ENCODE data around the gene ZCCHC10. TPM values are rescaled to one million over a fixed set of nuclear protein-coding genes. Genes with fewer than 3 reads are reported as not detected.

ZCCHC10 gene
- total and polyA plus RNA-seq, 9 of the 15 experiments (the other 6 are each of a cell fraction or from before 2014, with no cell fraction given), result 11.9 to 146 (median 51.8) TPM

DNA sequence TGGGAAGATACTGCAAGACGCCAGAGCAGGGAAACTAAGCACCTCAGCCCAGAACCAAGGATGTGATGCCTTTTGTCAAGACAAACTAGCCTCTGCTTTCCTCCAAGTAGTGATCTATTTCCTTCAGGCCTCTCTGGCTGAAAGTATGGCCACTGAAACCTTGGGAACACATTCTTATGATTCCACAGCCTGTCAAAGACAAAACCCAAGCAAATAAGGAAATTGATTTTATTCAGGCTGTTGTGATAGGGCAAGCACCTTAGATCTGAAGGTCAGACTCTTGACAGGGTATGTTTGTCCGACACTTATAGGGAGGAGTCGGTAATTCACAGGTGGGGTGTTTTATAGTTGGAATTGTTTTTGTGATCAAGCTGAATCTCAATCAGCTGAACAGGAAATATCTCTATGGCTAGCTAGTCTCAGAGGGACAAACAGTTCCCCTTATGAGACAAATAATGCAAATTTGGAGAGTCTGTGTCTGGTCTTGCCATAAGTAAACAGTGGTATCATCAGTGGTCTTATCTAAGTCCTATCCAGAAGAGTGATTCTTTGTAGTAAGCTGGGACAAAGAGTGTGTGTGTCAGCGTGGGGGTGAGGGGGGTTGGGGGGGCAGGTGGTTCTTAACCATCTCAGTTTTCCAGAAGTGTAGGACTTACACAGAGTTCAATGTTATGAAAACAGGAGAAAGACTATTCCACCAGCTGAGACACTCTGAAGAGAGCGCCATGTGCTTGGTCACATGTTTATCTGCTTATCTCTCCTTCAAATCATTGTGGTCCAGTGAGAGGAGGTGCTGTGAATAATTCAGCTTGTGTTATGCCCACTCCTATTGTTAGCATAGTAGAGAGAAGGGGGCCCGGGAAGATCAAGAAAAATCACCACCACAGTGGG is 6.7 kb upstream of the ZCCHC10 start (continued):
- TF ChIP-seq, protein P1, sequence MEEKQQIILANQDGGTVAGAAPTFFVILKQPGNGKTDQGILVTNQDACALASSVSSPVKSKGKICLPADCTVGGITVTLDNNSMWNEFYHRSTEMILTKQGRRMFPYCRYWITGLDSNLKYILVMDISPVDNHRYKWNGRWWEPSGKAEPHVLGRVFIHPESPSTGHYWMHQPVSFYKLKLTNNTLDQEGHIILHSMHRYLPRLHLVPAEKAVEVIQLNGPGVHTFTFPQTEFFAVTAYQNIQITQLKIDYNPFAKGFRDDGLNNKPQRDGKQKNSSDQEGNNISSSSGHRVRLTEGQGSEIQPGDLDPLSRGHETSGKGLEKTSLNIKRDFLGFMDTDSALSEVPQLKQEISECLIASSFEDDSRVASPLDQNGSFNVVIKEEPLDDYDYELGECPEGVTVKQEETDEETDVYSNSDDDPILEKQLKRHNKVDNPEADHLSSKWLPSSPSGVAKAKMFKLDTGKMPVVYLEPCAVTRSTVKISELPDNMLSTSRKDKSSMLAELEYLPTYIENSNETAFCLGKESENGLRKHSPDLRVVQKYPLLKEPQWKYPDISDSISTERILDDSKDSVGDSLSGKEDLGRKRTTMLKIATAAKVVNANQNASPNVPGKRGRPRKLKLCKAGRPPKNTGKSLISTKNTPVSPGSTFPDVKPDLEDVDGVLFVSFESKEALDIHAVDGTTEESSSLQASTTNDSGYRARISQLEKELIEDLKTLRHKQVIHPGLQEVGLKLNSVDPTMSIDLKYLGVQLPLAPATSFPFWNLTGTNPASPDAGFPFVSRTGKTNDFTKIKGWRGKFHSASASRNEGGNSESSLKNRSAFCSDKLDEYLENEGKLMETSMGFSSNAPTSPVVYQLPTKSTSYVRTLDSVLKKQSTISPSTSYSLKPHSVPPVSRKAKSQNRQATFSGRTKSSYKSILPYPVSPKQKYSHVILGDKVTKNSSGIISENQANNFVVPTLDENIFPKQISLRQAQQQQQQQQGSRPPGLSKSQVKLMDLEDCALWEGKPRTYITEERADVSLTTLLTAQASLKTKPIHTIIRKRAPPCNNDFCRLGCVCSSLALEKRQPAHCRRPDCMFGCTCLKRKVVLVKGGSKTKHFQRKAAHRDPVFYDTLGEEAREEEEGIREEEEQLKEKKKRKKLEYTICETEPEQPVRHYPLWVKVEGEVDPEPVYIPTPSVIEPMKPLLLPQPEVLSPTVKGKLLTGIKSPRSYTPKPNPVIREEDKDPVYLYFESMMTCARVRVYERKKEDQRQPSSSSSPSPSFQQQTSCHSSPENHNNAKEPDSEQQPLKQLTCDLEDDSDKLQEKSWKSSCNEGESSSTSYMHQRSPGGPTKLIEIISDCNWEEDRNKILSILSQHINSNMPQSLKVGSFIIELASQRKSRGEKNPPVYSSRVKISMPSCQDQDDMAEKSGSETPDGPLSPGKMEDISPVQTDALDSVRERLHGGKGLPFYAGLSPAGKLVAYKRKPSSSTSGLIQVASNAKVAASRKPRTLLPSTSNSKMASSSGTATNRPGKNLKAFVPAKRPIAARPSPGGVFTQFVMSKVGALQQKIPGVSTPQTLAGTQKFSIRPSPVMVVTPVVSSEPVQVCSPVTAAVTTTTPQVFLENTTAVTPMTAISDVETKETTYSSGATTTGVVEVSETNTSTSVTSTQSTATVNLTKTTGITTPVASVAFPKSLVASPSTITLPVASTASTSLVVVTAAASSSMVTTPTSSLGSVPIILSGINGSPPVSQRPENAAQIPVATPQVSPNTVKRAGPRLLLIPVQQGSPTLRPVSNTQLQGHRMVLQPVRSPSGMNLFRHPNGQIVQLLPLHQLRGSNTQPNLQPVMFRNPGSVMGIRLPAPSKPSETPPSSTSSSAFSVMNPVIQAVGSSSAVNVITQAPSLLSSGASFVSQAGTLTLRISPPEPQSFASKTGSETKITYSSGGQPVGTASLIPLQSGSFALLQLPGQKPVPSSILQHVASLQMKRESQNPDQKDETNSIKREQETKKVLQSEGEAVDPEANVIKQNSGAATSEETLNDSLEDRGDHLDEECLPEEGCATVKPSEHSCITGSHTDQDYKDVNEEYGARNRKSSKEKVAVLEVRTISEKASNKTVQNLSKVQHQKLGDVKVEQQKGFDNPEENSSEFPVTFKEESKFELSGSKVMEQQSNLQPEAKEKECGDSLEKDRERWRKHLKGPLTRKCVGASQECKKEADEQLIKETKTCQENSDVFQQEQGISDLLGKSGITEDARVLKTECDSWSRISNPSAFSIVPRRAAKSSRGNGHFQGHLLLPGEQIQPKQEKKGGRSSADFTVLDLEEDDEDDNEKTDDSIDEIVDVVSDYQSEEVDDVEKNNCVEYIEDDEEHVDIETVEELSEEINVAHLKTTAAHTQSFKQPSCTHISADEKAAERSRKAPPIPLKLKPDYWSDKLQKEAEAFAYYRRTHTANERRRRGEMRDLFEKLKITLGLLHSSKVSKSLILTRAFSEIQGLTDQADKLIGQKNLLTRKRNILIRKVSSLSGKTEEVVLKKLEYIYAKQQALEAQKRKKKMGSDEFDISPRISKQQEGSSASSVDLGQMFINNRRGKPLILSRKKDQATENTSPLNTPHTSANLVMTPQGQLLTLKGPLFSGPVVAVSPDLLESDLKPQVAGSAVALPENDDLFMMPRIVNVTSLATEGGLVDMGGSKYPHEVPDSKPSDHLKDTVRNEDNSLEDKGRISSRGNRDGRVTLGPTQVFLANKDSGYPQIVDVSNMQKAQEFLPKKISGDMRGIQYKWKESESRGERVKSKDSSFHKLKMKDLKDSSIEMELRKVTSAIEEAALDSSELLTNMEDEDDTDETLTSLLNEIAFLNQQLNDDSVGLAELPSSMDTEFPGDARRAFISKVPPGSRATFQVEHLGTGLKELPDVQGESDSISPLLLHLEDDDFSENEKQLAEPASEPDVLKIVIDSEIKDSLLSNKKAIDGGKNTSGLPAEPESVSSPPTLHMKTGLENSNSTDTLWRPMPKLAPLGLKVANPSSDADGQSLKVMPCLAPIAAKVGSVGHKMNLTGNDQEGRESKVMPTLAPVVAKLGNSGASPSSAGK (IDR thresholded peaks at IDR 0.05), result peak; percentile 86
- TF ChIP-seq THRB (CRISPR knock-in tag; conservative IDR thresholded peaks at IDR 0.05), result no peak
- no peak for TF ChIP-seq RBM25 (IDR thresholded peaks at IDR 0.05; ENCODE audit: low read depth, low read length, severe bottlenecking)
